Central memory CD8-positive, alpha-beta T cell (primary cell): ENCODE measurements around the gene NEURL1.

Experiments used
- ATAC-seq: fragments of 150-1000 bp; cut with Tn5 transposase; replicated peaks from 2 replicates; pipeline ENCODE4 v1.10.0; 2022; ENCODE audit warnings: mild to moderate bottlenecking, moderate FRiP score, moderate number of reproducible peaks; ENCODE audit not compliant: poor library complexity, severe bottlenecking; ENCODE audit errors: extremely low read depth
- DNase-seq, 2 donors: peaks; one replicate each; pipeline ENCODE4 v3.0.0; 2021; ENCODE audit warnings: low spot score in 2 of 2
- H3K27ac Mint-ChIP-seq: one replicate; pipeline ENCODE4 v1.8.0; 2022; ENCODE audit warnings: low read depth, mild to moderate bottlenecking, moderate library complexity, mixed read lengths
- H3K27me3 Mint-ChIP-seq: one replicate; pipeline ENCODE4 v1.8.0; 2022; ENCODE audit warnings: mixed read lengths
- H3K36me3 Mint-ChIP-seq: one replicate; pipeline ENCODE4 v1.8.0; 2022; ENCODE audit warnings: mild to moderate bottlenecking, moderate library complexity, mixed read lengths; ENCODE audit not compliant: insufficient read depth
- H3K4me1 Mint-ChIP-seq: one replicate; pipeline ENCODE4 v1.8.0; 2022; ENCODE audit warnings: mixed read lengths
- H3K4me3 Mint-ChIP-seq: one replicate; pipeline ENCODE4 v1.8.0; 2022; ENCODE audit warnings: mild to moderate bottlenecking, moderate library complexity, mixed read lengths
- H3K9me3 Mint-ChIP-seq: one replicate; pipeline ENCODE4 v1.8.0; 2022; ENCODE audit warnings: mixed read lengths

Gene NEURL1

GRCh38 chr10:103487410-103487708, 6.1 kb upstream of the NEURL1 start:
- Mint-ChIP-seq H3K27ac (no peak overlapping the region), H3K4me1 (peaks cover 13% of the 10 kb centered on the region), H3K36me3 (peaks cover 3% of the 10 kb centered on the region), H3K4me3 (no peak overlapping the region), H3K9me3 (no peaks in the 10 kb centered on the region), H3K27me3 (peaks cover 11% of the 10 kb centered on the region)
- no peak for DNase-seq
- ATAC-seq, result no peak

DNA sequence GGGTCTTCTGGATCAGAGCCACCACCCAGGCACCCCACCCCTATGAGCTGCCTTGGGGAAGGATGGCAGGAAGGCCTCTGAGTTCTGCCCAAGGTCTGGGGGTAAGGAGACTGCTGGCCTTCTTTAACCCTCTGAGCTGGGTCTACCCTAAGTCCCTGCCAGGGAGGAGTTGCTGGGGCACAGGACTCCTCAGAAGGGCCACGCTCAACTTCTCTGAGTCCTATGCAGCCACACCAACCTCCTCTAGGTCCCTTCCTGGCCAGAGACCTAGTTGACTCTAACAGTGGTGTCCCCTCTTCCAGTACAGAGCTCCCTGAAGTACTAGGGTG, 2.6 kb upstream of the NEURL1 start:
- H3K4me3 Mint-ChIP-seq, result no peak overlapping the region
- H3K4me1 Mint-ChIP-seq, result peaks cover 20% of the 10 kb centered on the region

DNA sequence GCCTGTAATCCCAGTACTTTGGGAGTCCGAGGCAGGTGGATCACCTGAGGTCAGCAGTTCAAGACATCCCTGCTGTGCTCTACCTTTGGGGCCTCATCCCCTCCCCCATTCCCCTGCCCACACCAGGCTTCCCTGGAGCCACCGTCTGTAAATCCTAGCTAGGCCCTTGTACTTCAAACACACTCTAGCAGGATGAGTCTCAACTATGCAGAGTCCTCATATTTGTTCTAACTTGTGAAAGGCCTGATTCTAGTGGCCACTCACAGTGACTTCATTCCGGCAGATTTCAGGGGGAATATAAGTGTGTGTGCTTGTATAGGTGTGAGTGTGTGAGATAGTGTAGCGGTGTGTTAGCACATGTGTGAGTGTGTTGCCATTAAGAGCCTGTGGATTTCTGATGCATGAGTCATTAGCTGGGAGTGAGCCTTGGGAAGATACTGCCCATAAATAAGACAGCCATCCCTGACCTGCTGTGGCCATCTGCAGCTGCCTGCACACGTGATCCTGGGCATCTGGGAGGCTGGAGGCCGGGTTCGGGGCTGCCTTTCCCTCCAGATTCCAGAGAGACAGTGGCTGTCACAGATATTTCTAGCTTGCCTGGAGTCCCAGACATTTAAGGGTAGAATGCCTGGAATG, 1.7 kb upstream of the NEURL1 start:
- H3K4me3 Mint-ChIP-seq, result peak overlapping the region; percentile 77
- peaks cover 44% of the 10 kb centered on the region for H3K27me3 Mint-ChIP-seq
- ATAC-seq (no peak), DNase-seq (no peak)
- H3K4me1 Mint-ChIP-seq, result peaks cover 20% of the 10 kb centered on the region
- no peak overlapping the region for H3K27ac Mint-ChIP-seq
- H3K9me3 Mint-ChIP-seq, result no peaks in the 10 kb centered on the region
- H3K36me3 Mint-ChIP-seq, result peaks cover 3% of the 10 kb centered on the region

More for the DNA sequence above, 2.6 kb upstream of the NEURL1 start:
- peaks cover 3% of the 10 kb centered on the region for H3K36me3 Mint-ChIP-seq
- no peak overlapping the region for H3K27ac Mint-ChIP-seq
- no peaks in the 10 kb centered on the region for H3K9me3 Mint-ChIP-seq
- DNase-seq (no peak), ATAC-seq (peak; percentile 27)
- H3K27me3 Mint-ChIP-seq, result peaks cover 42% of the 10 kb centered on the region

DNA sequence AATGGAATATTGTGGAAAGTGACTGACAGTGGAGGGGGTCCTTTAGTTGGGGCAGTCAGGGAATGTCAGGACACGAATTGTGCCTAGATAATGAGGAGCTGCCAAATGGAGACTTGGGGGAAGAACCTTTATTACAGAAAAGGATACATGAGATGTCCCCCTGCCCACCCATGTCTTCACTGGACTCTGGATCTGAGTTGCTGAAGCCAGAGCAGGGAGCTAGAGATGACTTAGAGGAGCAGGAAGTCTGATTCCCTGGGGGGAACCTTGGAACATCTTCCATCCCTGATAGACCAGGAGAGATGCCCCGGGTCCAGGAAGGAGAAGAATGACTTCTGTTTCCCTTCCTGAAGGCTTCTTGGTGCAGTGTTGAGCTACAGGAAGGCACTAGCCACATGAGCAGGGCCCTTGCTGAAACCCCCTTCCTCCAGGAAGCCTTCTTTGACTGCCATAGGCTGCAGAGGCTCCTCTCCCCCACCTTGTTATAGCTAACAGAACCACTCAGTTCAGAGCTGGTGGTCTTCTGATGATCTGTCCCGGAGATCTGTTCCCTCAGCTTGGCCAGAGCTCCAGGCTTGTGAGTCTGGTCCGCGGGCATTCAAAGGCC, 747 bp upstream of the NEURL1 start:
- Mint-ChIP-seq H3K4me3 (peak overlapping the region; percentile 77), H3K9me3 (no peaks in the 10 kb centered on the region), H3K27ac (no peak overlapping the region), H3K27me3 (peaks cover 53% of the 10 kb centered on the region), H3K36me3 (peaks cover 3% of the 10 kb centered on the region), H3K4me1 (peaks cover 20% of the 10 kb centered on the region)
- ATAC-seq, result no peak
- no peak for DNase-seq

GRCh38 chr10:103493916-103494877, 692 bp downstream of the NEURL1 start:
- ATAC-seq (peak; percentile 47), DNase-seq (no peak)
- H3K4me3 Mint-ChIP-seq, result peak overlapping the region; percentile 77
- H3K36me3 Mint-ChIP-seq, result peaks cover 3% of the 10 kb centered on the region
- H3K9me3 Mint-ChIP-seq, result no peaks in the 10 kb centered on the region
- H3K4me1 Mint-ChIP-seq, result peaks cover 20% of the 10 kb centered on the region
- H3K27ac Mint-ChIP-seq, result no peak overlapping the region
- peaks cover 57% of the 10 kb centered on the region for H3K27me3 Mint-ChIP-seq

DNA sequence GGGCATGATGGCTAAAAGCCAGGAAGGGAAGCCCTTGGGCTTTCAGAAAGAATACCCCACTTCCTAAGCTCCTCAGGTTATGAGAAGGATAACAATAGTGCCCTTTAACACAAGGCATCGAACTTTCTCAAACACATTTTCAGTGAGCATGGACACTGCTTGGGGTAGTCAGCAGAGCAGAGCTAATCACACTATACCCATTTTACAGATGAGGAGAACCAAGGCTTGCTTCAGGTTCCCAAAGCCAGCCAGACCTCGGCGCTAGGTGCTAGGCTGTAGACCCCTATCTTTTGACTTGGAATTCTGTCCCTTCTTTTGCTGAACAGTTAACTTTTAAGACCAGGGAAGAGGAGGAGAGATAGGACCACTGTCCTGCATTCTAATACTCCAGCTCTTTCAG, 1.8 kb downstream of the NEURL1 start:
- peaks cover 66% of the 10 kb centered on the region for H3K27me3 Mint-ChIP-seq
- ATAC-seq (no peak), DNase-seq (no peak)
- H3K4me1 Mint-ChIP-seq, result peaks cover 20% of the 10 kb centered on the region
- no peak overlapping the region for H3K27ac Mint-ChIP-seq
- H3K36me3 Mint-ChIP-seq, result peaks cover 3% of the 10 kb centered on the region
- peak overlapping the region; percentile 64 for H3K4me3 Mint-ChIP-seq
- H3K9me3 Mint-ChIP-seq, result no peaks in the 10 kb centered on the region

GRCh38 chr10:103497161-103497915, 3.8 kb downstream of the NEURL1 start:
- no peak for ATAC-seq
- DNase-seq, result no peak
- peaks cover 7% of the 10 kb centered on the region for H3K4me1 Mint-ChIP-seq
- peaks cover 65% of the 10 kb centered on the region for H3K27me3 Mint-ChIP-seq
- no peak overlapping the region for H3K4me3 Mint-ChIP-seq
- peaks cover 2% of the 10 kb centered on the region for H3K36me3 Mint-ChIP-seq
- H3K27ac Mint-ChIP-seq, result no peak overlapping the region
- no peaks in the 10 kb centered on the region for H3K9me3 Mint-ChIP-seq

DNA sequence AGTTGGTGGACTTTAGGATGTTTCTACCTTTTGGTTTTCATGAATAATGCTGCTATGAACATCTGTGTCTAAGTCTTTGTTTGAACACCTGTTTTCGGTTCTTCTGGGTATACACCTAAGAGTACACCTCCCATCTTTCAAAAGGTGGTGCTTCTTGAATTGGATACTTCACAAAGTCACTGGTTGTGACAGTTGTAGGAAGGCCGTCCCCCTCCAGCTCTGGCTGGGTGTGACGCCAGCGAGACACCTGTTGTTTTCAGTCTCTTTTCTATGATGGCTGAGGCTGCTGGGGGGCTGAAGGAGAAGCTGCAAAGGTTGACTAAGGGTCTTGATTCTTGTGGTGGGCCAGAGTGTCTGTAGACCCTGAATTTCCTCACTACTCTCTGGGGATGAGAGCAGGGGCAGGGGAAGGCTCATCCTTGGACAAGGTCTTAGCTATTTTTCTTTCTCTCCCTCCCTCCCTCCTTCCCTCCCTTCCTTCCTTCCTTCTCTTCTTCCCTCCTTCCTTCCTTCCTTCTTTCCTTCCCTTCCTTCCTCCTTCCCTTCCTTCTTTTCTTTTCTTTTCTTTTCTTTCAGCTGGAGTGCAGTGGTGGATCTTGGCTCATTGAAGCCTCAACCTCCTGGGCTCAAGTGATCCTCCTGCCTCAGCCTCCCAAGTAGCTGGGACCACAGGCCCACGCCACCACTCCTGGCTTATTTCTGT, 5.6 kb downstream of the NEURL1 start:
- H3K4me3 Mint-ChIP-seq, result no peak overlapping the region
- H3K9me3 Mint-ChIP-seq, result no peaks in the 10 kb centered on the region
- H3K27ac Mint-ChIP-seq, result no peak overlapping the region
- H3K4me1 Mint-ChIP-seq, result peaks cover 2% of the 10 kb centered on the region
- ATAC-seq, result no peak
- H3K36me3 Mint-ChIP-seq, result peaks cover 2% of the 10 kb centered on the region
- peaks cover 51% of the 10 kb centered on the region for H3K27me3 Mint-ChIP-seq
- no peak for DNase-seq

DNA sequence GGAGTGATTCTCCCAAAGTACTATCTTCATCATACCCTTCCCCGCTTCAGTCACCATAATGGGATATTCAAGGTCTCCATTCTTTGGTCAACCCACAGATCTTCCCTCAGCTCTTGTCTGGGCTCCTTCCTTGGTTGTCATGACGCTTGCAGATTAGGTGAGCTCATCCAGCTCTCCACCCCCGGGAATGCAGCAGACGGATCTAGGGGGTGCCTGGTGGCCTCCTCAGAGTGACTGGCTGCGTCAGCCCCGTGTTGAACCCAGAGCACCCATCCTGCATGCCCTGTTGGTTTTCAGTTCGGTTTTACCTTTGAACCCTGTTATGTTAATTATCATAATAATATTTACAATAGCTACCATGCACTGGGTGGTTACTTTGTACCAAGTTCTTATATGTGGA, 6.4 kb downstream of the NEURL1 start:
- peaks cover 2% of the 10 kb centered on the region for H3K36me3 Mint-ChIP-seq
- H3K4me3 Mint-ChIP-seq, result no peak overlapping the region
- peaks cover 7% of the 10 kb centered on the region for H3K4me1 Mint-ChIP-seq
- peaks cover 44% of the 10 kb centered on the region for H3K27me3 Mint-ChIP-seq
- no peak overlapping the region for H3K27ac Mint-ChIP-seq
- no peak for ATAC-seq
- DNase-seq, result no peak
- no peaks in the 10 kb centered on the region for H3K9me3 Mint-ChIP-seq

GRCh38 chr10:103500481-103500880, 7.0 kb downstream of the NEURL1 start:
- no peaks in the 10 kb centered on the region for H3K9me3 Mint-ChIP-seq
- DNase-seq (no peak), ATAC-seq (no peak)
- peaks cover 2% of the 10 kb centered on the region for H3K36me3 Mint-ChIP-seq
- no peak overlapping the region for H3K4me3 Mint-ChIP-seq
- no peak overlapping the region for H3K27ac Mint-ChIP-seq
- peaks cover 7% of the 10 kb centered on the region for H3K4me1 Mint-ChIP-seq
- peaks cover 38% of the 10 kb centered on the region for H3K27me3 Mint-ChIP-seq

- ATAC-seq (no peak), DNase-seq (no peak)
- peaks cover 34% of the 10 kb centered on the region for H3K27me3 Mint-ChIP-seq
- no peaks in the 10 kb centered on the region for H3K9me3 Mint-ChIP-seq
- no peak overlapping the region for H3K27ac Mint-ChIP-seq
- H3K36me3 Mint-ChIP-seq, result peaks cover 2% of the 10 kb centered on the region
- H3K4me3 Mint-ChIP-seq, result no peak overlapping the region
- H3K4me1 Mint-ChIP-seq, result peaks cover 7% of the 10 kb centered on the region
These were observed 7.7 kb downstream of the NEURL1 start for GRCh38 chr10:103501186-103501585.
